Thyroid gland (tissue), 4 donors: ENCODE results near the gene SCUBE3.

Experiments
- CTCF ChIP-seq, 6 experiments: fragments of 200-600 bp in 3 of 6; fragments of 450-650 bp in 3 of 6; sonication (generic) in 3 of 6; IDR thresholded peaks; one replicate each; pipeline ENCODE4 v1.5.1; 2016 to 2019; ENCODE audit warnings: antibody characterized with exemption in 6 of 6, mild to moderate bottlenecking in 2 of 6, inconsistent platforms in 1 of 6, moderate library complexity in 1 of 6
- POLR2A ChIP-seq, 2 donors: fragments of 450-650 bp; IDR thresholded peaks; one replicate each; pipeline ENCODE4 v1.6.1; 2017; ENCODE audit warnings: antibody characterized with exemption in 2 of 2, mild to moderate bottlenecking in 2 of 2, moderate library complexity in 1 of 2

- TF ChIP-seq CTCF (IDR thresholded peaks at IDR 0.05): no peak
- TF ChIP-seq POLR2A (IDR thresholded peaks at IDR 0.05): no peak
Observed at GRCh38 chr6:35282472-35282871, 68.7 kb downstream of the SCUBE3 start.
